NT2/D1 (cell line): ENCODE measurements around the gene TFCP2.

Experiments
- DNase-seq: peaks from one replicate; pipeline ENCODE4 v3.0.0-alpha.2; 2011; ENCODE audit warnings: low read depth, low spot score
- H3K27me3 ChIP-seq: 2 replicates; pipeline ENCODE4 v1.6.0; 2011; ENCODE audit warnings: mild to moderate bottlenecking; ENCODE audit not compliant: insufficient read length, insufficient read depth
- H3K36me3 ChIP-seq: 2 replicates; pipeline ENCODE4 v1.6.1; 2011; ENCODE audit warnings: mild to moderate bottlenecking, low read length, mixed read lengths; ENCODE audit not compliant: insufficient read depth, insufficient read length
- H3K4me1 ChIP-seq: 2 replicates; pipeline ENCODE4 v1.5.1; 2011; ENCODE audit not compliant: insufficient read depth, insufficient read length
- H3K4me3 ChIP-seq: 2 replicates; pipeline ENCODE4 v1.5.1; 2011; ENCODE audit warnings: low read depth; ENCODE audit not compliant: insufficient read length
- H3K9ac ChIP-seq: 2 replicates; pipeline ENCODE4 v1.6.0; 2011; ENCODE audit warnings: low read depth; ENCODE audit not compliant: insufficient read length
- H3K9me3 ChIP-seq: 2 replicates; pipeline ENCODE4 v1.5.1; 2011; ENCODE audit warnings: mild to moderate bottlenecking, low read length; ENCODE audit not compliant: insufficient read depth
- SUZ12 ChIP-seq: IDR thresholded peaks from 2 replicates; pipeline ENCODE4 v1.6.1; 2011; ENCODE audit not compliant: insufficient read length, insufficient read depth; ENCODE audit errors: extremely low read depth
- YY1 ChIP-seq: IDR thresholded peaks from 2 replicates; pipeline ENCODE4 v1.6.1; 2011; ENCODE audit not compliant: insufficient read length, insufficient read depth
- ZNF274 ChIP-seq: IDR thresholded peaks from 2 replicates; pipeline ENCODE4 v1.6.1; 2011; ENCODE audit warnings: mild to moderate bottlenecking, low read depth, low read length

The TFCP2 gene

DNA sequence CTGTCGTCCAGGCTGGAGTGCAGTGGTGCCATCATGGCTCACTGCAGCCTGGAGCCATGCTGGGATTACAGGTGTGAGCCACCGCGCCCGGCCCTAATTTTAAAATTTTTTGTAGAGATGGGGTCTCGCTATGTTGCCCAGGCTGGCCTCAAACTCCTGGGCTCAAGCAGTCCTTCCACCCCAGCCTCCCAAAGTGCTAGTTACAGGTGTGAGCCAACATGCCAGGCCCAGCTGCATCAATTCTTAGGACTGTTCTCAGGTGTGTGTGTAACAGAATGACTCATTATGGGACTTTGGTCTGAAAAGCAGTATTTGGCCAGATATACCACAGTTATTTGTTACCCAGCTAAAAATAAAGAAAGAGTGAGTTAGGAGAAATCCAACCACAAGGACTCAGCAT, 107.4 kb downstream of the TFCP2 start:
- no peaks in the 10 kb centered on the region for H3K9me3 ChIP-seq
- no peak for DNase-seq
- TF ChIP-seq SUZ12 (no peak), ZNF274 (no peak), YY1 (no peak)
- H3K36me3 ChIP-seq, result peaks cover 92% of the 10 kb centered on the region
- H3K9ac ChIP-seq, result no peak overlapping the region
- no peak overlapping the region for H3K4me3 ChIP-seq
- no peaks in the 10 kb centered on the region for H3K4me1 ChIP-seq
- no peaks in the 10 kb centered on the region for H3K27me3 ChIP-seq

DNA sequence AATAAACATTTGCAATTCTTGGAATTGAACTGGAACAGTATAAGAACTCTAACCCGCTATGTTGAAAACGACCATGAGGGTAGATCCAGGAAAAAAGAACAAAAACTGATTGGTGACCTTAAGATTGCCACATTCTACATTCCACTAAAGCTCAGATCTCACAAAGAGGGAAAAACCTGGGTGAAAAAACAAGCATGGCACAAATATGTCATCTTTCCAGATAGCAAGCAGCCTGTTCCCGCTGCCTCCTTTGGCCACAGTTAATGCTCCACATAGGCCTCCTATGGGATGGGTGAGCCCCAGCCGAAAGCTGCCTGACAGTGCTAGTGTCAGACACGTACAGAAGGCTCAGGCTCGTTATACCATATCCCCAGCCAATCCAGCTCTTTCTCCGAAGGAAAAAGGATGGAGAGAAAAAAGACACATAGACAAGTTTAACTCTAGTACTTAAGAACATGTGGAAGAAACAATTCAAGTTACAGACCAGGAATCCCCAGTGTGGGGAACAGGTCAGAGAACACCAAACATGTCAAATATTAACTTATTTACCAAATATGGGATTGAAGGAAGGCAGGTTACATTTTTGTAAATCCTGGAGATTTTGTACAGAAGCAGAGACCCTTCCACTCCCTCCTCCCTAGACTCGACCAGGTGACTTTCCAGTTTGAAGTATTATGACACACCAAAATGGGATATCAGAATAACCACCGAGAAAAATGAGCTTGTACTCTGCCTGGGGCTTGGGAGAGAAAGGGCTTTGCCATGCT, 110.1 kb downstream of the TFCP2 start:
- H3K9ac ChIP-seq, result no peak overlapping the region
- H3K4me3 ChIP-seq, result no peak overlapping the region
- H3K27me3 ChIP-seq, result no peaks in the 10 kb centered on the region
- no peak for TF ChIP-seq ZNF274
- no peak for TF ChIP-seq SUZ12
- TF ChIP-seq YY1, result no peak
- H3K9me3 ChIP-seq, result no peaks in the 10 kb centered on the region
- no peak for DNase-seq
- peaks cover 95% of the 10 kb centered on the region for H3K36me3 ChIP-seq
- no peaks in the 10 kb centered on the region for H3K4me1 ChIP-seq

DNA sequence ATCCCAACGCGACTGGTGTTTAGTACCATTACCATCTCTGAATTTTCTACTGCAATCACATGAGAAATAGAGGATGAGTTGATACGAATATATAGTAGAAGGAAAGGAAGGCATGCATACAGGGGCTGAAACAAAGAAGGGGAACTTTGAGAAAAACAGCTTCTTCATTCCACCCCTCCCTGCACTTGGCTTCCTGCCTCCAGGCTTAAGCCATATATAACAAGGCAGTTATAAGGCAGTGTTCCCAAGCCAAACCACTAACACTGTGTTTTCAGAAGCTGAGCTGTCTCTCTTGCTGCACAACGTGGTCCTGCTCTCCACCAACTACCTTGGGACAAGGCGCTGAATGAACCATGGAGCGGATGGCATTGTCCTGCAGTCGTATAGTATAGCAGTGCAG, 113.8 kb downstream of the TFCP2 start:
- TF ChIP-seq SUZ12 (no peak), YY1 (no peak), ZNF274 (no peak)
- H3K27me3 ChIP-seq, result no peaks in the 10 kb centered on the region
- no peaks in the 10 kb centered on the region for H3K4me1 ChIP-seq
- no peaks in the 10 kb centered on the region for H3K9me3 ChIP-seq
- H3K4me3 ChIP-seq, result no peak overlapping the region
- H3K9ac ChIP-seq, result no peak overlapping the region
- H3K36me3 ChIP-seq, result peaks cover 84% of the 10 kb centered on the region
- DNase-seq, result no peak

DNA sequence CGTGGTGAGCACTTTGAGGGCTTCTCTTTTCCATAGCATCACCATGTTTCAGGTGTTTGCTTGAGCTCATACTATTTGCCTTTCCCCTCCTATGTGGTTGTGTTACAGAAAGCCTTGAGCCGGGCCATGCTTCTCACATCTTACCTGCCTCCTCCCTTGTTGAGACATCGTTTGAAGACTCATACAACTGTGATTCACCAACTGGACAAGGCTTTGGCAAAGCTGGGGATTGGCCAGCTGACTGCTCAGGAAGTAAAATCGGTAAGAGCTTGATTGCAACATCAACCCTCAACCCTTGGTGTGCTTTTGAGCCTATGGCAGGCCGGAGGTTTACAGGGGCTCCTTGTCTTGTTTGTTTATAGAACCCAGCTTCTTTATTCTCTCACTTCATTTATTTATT, 116.7 kb downstream of the TFCP2 start:
- no peaks in the 10 kb centered on the region for H3K9me3 ChIP-seq
- TF ChIP-seq SUZ12 (no peak), ZNF274 (no peak), YY1 (no peak)
- H3K36me3 ChIP-seq, result peaks cover 76% of the 10 kb centered on the region
- H3K27me3 ChIP-seq, result no peaks in the 10 kb centered on the region
- no peak overlapping the region for H3K4me3 ChIP-seq
- no peak overlapping the region for H3K9ac ChIP-seq
- H3K4me1 ChIP-seq, result no peaks in the 10 kb centered on the region
- no peak for DNase-seq

DNA sequence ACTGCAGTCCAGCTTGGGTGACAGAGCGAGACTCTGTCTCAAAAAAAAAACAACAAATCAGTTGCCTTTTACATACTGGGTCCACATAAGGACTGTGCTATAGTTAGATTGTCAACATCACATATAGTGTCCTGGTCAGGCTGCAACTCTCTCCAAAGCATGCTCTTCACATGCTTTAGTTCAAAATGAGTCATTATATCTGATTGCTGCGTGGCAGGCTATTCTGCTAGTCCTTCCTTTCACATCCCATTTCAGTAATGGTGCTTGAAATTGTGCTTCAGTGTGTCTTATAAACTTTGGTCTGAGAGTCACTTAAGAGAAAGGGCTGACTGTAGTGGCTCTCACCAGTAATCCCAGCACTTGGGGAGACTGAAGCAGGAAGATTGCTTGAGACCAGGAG, 117.9 kb downstream of the TFCP2 start:
- no peak overlapping the region for H3K4me3 ChIP-seq
- H3K9me3 ChIP-seq, result no peaks in the 10 kb centered on the region
- no peak overlapping the region for H3K9ac ChIP-seq
- H3K4me1 ChIP-seq, result no peaks in the 10 kb centered on the region
- peaks cover 68% of the 10 kb centered on the region for H3K36me3 ChIP-seq
- no peaks in the 10 kb centered on the region for H3K27me3 ChIP-seq
- no peak for DNase-seq
- TF ChIP-seq YY1 (no peak), ZNF274 (no peak), SUZ12 (no peak)

DNA sequence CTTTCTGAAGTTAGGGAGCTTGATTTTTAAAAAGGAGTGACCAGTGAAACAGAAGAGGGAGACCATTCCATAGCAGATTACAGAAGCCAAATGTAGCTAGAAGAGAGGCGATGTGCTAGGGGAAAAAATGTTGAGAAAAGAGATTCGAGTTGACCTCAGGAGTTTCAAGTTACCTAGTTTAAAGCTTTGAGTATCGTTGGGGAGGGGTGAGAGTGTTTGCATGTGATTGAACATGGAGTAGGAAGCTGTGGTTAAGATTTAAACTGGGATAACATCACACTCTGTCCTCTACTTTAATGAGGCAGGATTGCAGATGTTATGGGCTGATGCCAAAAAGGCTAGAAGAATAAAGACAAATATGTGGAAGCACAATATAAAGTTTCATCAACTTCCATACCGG, 121.1 kb downstream of the TFCP2 start:
- no peak for DNase-seq
- Histone ChIP-seq H3K9ac (no peak overlapping the region), H3K36me3 (peaks cover 51% of the 10 kb centered on the region), H3K27me3 (no peaks in the 10 kb centered on the region), H3K4me3 (no peak overlapping the region), H3K9me3 (no peaks in the 10 kb centered on the region), H3K4me1 (no peaks in the 10 kb centered on the region)
- TF ChIP-seq ZNF274 (no peak), SUZ12 (no peak), YY1 (no peak)

DNA sequence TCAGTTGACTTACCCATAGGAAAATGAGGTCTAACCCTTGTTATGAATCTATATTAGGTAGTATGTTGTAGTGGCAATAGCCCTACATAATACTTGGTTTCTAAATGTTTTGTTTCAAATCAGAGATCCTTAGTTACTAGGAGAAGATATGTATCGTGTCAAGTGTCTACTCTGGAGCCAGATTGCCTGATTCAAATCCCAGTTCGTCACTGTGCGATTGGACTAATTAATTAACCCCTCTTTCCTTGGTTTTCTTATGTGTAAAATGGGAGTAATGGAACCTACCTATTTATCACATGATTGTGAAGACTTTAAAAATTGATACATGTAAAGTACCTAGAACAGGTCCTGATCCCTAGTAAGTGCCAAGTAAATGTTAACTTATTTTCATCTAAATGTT, 123.4 kb downstream of the TFCP2 start:
- peaks cover 31% of the 10 kb centered on the region for H3K36me3 ChIP-seq
- no peaks in the 10 kb centered on the region for H3K4me1 ChIP-seq
- peak overlapping the region; percentile 79 for H3K9ac ChIP-seq
- no peaks in the 10 kb centered on the region for H3K27me3 ChIP-seq
- H3K4me3 ChIP-seq, result peak overlapping the region; percentile 65
- TF ChIP-seq YY1 (no peak), SUZ12 (no peak), ZNF274 (no peak)
- no peaks in the 10 kb centered on the region for H3K9me3 ChIP-seq
- no peak for DNase-seq
